ENCODE data around the gene TSPEAR. TPM values are rescaled to one million over a fixed set of nuclear protein-coding genes. Genes with fewer than 3 reads are reported as not detected.
"Not testable (repeated sequence)": the region's sequence is repeated elsewhere in the genome, so short reads cannot be mapped to it uniquely, and the experiment has no call there.

Gene TSPEAR
- total RNA-seq, 2 experiments from 2014 or later: not detected

DNA sequence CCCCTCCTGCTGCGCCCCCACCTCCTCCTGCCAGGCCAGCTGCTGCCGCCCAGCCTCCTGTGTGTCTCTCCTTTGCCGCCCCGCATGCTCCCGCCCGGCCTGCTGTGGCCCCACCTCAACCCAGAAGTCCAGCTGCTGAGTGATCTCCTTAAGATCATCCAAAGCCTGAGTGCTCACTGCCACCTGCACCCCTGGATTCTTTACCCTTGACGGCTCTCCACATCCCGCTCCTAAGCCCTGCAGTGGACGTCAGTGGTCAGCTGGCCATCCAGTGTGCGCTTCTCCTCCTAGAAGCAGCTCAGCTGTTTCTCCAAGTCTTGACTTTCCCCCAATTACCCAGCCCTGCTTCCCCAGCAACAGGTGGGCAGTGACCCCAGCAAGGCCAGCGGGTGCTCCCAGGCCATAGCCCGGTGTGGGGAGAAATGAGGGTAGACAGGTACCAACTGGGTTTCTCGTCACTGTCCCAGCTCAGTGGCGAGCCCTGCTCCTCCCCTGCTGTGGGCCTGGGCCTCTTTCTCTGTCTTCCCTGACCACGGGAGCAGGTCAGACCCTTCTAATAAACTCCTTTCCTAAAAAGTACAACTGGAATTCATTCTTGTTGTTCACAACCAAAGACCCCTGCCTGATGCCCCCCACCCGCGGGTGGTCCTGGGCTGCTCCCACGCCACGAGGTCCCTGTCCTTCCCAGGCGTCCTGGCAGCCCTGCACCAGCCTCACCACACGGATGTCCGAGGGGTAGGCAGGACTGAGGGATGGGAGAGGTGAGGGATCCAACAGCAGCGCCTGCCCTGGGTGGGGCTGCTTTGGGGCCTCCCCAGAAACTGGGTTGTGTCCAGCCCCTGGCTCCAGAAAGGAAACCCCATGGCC lies 109.5 kb downstream of the TSPEAR start:
- TF ChIP-seq, protein P1, sequence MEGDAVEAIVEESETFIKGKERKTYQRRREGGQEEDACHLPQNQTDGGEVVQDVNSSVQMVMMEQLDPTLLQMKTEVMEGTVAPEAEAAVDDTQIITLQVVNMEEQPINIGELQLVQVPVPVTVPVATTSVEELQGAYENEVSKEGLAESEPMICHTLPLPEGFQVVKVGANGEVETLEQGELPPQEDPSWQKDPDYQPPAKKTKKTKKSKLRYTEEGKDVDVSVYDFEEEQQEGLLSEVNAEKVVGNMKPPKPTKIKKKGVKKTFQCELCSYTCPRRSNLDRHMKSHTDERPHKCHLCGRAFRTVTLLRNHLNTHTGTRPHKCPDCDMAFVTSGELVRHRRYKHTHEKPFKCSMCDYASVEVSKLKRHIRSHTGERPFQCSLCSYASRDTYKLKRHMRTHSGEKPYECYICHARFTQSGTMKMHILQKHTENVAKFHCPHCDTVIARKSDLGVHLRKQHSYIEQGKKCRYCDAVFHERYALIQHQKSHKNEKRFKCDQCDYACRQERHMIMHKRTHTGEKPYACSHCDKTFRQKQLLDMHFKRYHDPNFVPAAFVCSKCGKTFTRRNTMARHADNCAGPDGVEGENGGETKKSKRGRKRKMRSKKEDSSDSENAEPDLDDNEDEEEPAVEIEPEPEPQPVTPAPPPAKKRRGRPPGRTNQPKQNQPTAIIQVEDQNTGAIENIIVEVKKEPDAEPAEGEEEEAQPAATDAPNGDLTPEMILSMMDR (IDR thresholded peaks at IDR 0.05): no peak
- no peak for DNase-seq
- Mint-ChIP-seq H3K4me1 (ENCODE audit: low read depth) (no peaks in the 10 kb centered on the region), H3K4me3 (no peak overlapping the region), H3K27me3 (peaks cover 4% of the 10 kb centered on the region), H3K36me3 (ENCODE audit: low read depth) (no peaks in the 10 kb centered on the region), H3K27ac (no peak overlapping the region), H3K9me3 (peaks cover 2% of the 10 kb centered on the region)
- POLR2A ChIA-PET: no interaction called here
- H3K27ac ChIP-seq (ENCODE audit: low read depth in 1 of 2, low read length in 2 of 2): no peak overlapping the region
- no peak overlapping the region for H3K4me3 ChIP-seq (ENCODE audit: low read length)
- H3K4me1 ChIP-seq (ENCODE audit: insufficient read depth, low read length): peaks cover 2% of the 10 kb centered on the region
- no peaks in the 10 kb centered on the region for H3K36me3 ChIP-seq (ENCODE audit: insufficient read depth, low read length)
- no peak for ATAC-seq (ENCODE audit: poor library complexity)
- H3K9me3 ChIP-seq (ENCODE audit: control insufficient read depth in 1 of 2, insufficient read depth in 1 of 2, low read length in 2 of 2): peaks cover 10 to 14% of the 10 kb centered on the region in 2 experiments
- intact Hi-C loops (cut with DNase I, micrococcal nuclease): no loop called here
- H3K27me3 ChIP-seq (ENCODE audit: control insufficient read depth in 1 of 2, insufficient read depth in 2 of 2, low read length in 2 of 2): no peaks in the 10 kb centered on the region
- CTCF ChIA-PET: no interaction called here

DNA sequence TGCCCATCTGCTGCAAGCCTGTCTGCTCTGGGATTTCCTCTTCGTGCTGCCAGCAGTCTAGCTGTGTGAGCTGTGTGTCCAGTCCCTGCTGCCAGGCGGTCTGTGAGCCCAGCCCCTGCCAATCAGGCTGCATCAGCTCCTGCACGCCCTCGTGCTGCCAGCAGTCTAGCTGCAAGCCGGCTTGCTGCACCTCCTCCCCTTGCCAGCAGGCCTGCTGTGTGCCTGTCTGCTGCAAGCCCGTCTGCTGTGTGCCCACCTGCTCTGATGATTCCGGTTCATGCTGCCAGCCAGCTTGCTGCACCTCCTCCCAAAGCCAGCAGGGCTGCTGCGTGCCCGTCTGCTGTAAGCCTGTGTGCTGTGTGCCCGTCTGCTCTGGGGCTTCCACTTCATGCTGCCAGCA lies 110.3 kb downstream of the TSPEAR start:
- H3K27ac ChIP-seq (ENCODE audit: low read depth in 1 of 2, low read length in 2 of 2); H3K9me3 Mint-ChIP-seq; POLR2A ChIA-PET; DNase-seq; H3K27ac Mint-ChIP-seq; CTCF ChIA-PET; H3K27me3 Mint-ChIP-seq; ATAC-seq (ENCODE audit: poor library complexity); H3K36me3 ChIP-seq (ENCODE audit: insufficient read depth, low read length); H3K4me1 ChIP-seq (ENCODE audit: insufficient read depth, low read length); H3K4me3 ChIP-seq (ENCODE audit: low read length); intact Hi-C loops (cut with DNase I, micrococcal nuclease); H3K27me3 ChIP-seq (ENCODE audit: control insufficient read depth in 1 of 2, insufficient read depth in 2 of 2, low read length in 2 of 2); H3K4me1 Mint-ChIP-seq (ENCODE audit: low read depth); H3K36me3 Mint-ChIP-seq (ENCODE audit: low read depth); H3K4me3 Mint-ChIP-seq: not testable (repeated sequence)
- H3K9me3 ChIP-seq (ENCODE audit: control insufficient read depth in 1 of 2, insufficient read depth in 1 of 2, low read length in 2 of 2): peaks cover 10 to 14% of the 10 kb centered on the region in 2 experiments

DNA sequence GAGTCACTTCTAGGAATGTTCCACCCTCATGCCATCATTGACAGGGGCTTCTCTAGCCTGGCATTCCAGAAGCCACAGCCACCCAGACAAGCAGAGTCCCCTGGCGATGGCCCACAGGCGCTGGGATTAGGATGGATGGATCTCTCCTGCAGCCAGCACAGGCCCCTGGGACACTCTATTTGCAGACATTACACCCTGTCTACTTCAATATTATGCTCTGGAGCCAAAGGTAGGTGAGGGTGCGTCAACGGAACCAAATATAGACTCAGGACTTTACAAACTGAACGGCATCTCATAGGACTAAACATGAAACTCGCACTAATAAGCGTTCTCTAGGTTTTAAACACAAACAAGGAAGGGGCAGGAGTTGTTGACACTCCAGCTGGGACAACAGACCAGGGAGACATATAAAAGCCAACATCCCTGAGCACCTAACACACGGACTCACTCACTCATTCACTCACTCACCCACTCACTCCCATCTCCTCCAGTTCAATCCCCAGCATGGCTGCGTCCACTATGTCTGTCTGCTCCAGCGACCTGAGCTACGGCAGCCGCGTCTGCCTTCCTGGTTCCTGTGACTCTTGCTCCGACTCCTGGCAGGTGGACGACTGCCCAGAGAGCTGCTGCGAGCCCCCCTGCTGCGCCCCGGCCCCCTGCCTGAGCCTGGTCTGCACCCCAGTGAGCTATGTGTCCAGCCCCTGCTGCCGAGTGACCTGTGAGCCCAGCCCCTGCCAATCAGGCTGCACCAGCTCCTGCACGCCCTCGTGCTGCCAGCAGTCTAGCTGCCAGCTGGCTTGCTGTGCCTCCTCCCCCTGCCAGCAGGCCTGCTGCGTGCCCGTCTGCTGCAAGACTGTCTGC lies 111.0 kb downstream of the TSPEAR start, which contains the start of gene KRTAP10-7:
Gene KRTAP10-7 (plus strand): TSS at position 480 of the 861 bp plus-strand sequence. CDS start 25 bp downstream, at position 505.
- H3K4me1 ChIP-seq (ENCODE audit: insufficient read depth, low read length); DNase-seq; H3K27ac ChIP-seq (ENCODE audit: low read depth in 1 of 2, low read length in 2 of 2); H3K27me3 ChIP-seq (ENCODE audit: control insufficient read depth in 1 of 2, insufficient read depth in 2 of 2, low read length in 2 of 2); H3K27me3 Mint-ChIP-seq; ATAC-seq (ENCODE audit: poor library complexity); H3K9me3 Mint-ChIP-seq; POLR2A ChIA-PET; H3K36me3 Mint-ChIP-seq (ENCODE audit: low read depth); H3K4me3 ChIP-seq (ENCODE audit: low read length); H3K4me1 Mint-ChIP-seq (ENCODE audit: low read depth); CTCF ChIA-PET; intact Hi-C loops (cut with DNase I, micrococcal nuclease); H3K36me3 ChIP-seq (ENCODE audit: insufficient read depth, low read length); H3K27ac Mint-ChIP-seq; H3K4me3 Mint-ChIP-seq: not testable (repeated sequence)
- peaks cover 10 to 14% of the 10 kb centered on the region in 2 experiments for H3K9me3 ChIP-seq (ENCODE audit: control insufficient read depth in 1 of 2, insufficient read depth in 1 of 2, low read length in 2 of 2)
